SJSA1 (cell line): ENCODE data around the gene ARRDC4. TPM values are rescaled to one million over a fixed set of nuclear protein-coding genes. Genes with fewer than 3 reads are reported as not detected.
A peak's percentile ranks its signal among the peaks of the same experiment; 100 is the strongest.

Experiments used
- DNase-seq, 2 experiments: peaks; one replicate each; pipeline ENCODE4 v3.0.0-alpha.2; 2015 to 2020; ENCODE audit warnings: low spot score in 2 of 2, low read depth in 1 of 2
- H3K27ac ChIP-seq: fragments of 250-450 bp; sonication (Bioruptor Pico); 2 replicates; pipeline ENCODE4 v1.5.1; 2020; ENCODE audit warnings: mild to moderate bottlenecking, moderate library complexity
- H3K27me3 ChIP-seq: fragments of 250-450 bp; sonication (Bioruptor Pico); replicated peaks from 2 replicates; pipeline ENCODE4 v1.5.1; 2020; ENCODE audit warnings: mild to moderate bottlenecking, moderate library complexity
- H3K36me3 ChIP-seq: fragments of 250-450 bp; sonication (Bioruptor Pico); 2 replicates; pipeline ENCODE4 v1.5.1; 2020; ENCODE audit warnings: mild to moderate bottlenecking
- H3K4me1 ChIP-seq: fragments of 250-450 bp; sonication (Bioruptor Pico); replicated peaks from 2 replicates; pipeline ENCODE4 v1.6.1; 2021; ENCODE audit warnings: mild to moderate bottlenecking
- H3K4me3 ChIP-seq: fragments of 250-450 bp; sonication (Bioruptor Pico); 2 replicates; pipeline ENCODE4 v1.5.1; 2020; ENCODE audit warnings: mild to moderate bottlenecking
- H3K9me3 ChIP-seq: fragments of 250-450 bp; sonication (Bioruptor Pico); replicated peaks from 2 replicates; pipeline ENCODE4 v1.5.1; 2020; ENCODE audit warnings: mild to moderate bottlenecking
- total RNA-seq: library from RNA; depleted of rRNA; stranded (reverse); fragments of >200 nt; shearing (Covaris generic); gene quantifications from 2 replicates; pipeline ENCODE4 v1.2.3, GENCODE V29; 2014

The ARRDC4 gene
- total RNA-seq, 1 experiment from 2014 or later, result 4.2 TPM

DNA sequence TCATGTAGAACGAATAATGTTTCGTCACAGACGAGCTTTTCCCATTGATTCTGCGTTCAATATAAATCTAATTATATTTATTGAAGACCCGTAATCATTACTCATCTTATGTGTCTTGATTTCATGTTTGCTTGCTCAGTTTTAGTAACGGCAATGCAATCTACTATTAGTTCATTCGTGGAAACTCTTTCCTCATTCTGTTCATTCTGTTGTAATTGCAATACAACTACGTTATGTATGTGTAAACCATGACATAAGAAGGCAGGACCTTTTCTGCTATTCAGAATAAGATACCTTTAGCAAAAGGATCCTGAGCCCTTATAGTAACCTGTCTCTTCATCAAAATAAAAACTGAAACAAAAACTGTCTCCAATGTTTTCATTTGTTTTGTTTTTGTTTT is 6.8 kb upstream of the ARRDC4 start:
- Histone ChIP-seq H3K27me3 (no peaks in the 10 kb centered on the region), H3K4me1 (no peaks in the 10 kb centered on the region), H3K27ac (no peak overlapping the region), H3K4me3 (no peak overlapping the region), H3K36me3 (no peaks in the 10 kb centered on the region), H3K9me3 (no peaks in the 10 kb centered on the region)
- DNase-seq, result no peak

DNA sequence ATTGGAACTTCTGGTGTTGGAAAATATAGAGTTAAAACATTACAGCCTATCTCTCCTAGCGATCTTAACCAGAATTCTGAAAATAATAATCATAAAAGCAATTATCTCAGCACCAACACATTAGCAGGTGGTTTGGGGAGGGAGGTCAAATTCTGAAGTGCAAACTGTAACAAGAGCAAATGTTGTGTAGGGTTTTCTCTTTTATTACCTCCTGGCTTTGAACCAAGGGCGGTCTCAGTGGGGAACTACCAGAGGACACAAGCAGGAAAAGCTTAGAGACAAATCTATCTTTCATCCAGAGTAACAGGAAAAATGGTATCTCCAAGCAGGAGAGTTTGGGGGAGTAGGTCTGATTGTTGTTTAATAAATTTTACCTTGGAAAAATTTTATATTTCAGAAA is 5.5 kb upstream of the ARRDC4 start:
- DNase-seq, result no peak
- Histone ChIP-seq H3K4me1 (no peaks in the 10 kb centered on the region), H3K27ac (no peak overlapping the region), H3K27me3 (no peaks in the 10 kb centered on the region), H3K4me3 (no peak overlapping the region), H3K9me3 (no peaks in the 10 kb centered on the region), H3K36me3 (no peaks in the 10 kb centered on the region)

DNA sequence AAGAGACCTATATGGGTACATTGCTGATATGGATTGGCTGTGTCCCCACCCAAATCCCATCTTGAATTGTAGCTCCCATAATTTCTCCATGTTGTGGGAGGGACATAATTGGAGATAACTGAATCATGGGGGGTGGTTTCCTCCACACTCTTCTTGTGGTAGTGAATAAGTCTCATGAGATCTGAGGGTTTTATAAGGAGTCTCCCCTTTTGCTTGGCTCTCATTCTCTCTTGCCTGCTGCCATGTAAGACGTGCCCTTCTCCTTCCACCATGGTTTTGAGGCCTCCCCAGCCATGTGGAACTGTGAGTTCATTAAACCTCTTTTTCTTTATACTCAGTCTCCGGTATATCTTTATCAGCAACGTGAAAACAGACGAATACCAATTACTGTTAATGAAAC is 5.0 kb upstream of the ARRDC4 start:
- Histone ChIP-seq H3K27ac (no peak overlapping the region), H3K4me1 (no peaks in the 10 kb centered on the region), H3K4me3 (no peak overlapping the region), H3K36me3 (no peaks in the 10 kb centered on the region), H3K9me3 (no peaks in the 10 kb centered on the region), H3K27me3 (no peaks in the 10 kb centered on the region)
- DNase-seq, result no peak

DNA sequence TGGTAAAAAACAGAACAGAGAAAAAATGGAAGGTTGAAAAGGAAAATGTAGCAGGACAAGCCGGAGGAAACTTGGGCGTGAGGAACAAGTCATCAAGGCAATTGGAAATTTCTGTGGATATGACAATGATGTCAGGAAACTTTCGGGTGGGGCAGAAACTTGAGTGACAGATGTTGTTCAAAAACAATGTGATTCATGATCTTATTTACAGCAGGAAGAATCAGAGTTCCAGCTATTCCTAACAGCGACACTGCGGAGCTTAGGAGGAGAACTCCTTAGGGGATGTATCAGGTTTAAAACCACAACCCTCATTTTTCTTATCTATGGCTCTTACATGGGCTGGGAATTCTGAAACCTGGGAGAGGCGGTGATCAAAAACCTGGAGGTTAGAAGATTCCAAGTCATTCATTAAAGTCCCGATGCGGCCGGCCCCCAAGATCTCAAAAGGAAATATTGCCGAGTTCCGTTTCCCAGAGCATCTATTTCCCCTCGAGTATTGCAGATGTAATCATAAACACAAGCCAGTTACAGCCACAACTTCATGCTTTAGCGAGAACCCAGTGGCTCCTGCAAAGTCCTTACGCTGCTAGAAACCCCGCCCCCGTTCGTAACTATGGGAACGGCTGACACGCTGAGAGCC is 659 bp upstream of the ARRDC4 start:
- Histone ChIP-seq H3K9me3 (no peaks in the 10 kb centered on the region), H3K4me1 (peaks cover 9% of the 10 kb centered on the region; the same call in 1 of the 2 replicates), H3K36me3 (no peaks in the 10 kb centered on the region), H3K27me3 (no peaks in the 10 kb centered on the region), H3K27ac (no peak overlapping the region), H3K4me3 (peak overlapping the region; percentile 73)
- no peak for DNase-seq

DNA sequence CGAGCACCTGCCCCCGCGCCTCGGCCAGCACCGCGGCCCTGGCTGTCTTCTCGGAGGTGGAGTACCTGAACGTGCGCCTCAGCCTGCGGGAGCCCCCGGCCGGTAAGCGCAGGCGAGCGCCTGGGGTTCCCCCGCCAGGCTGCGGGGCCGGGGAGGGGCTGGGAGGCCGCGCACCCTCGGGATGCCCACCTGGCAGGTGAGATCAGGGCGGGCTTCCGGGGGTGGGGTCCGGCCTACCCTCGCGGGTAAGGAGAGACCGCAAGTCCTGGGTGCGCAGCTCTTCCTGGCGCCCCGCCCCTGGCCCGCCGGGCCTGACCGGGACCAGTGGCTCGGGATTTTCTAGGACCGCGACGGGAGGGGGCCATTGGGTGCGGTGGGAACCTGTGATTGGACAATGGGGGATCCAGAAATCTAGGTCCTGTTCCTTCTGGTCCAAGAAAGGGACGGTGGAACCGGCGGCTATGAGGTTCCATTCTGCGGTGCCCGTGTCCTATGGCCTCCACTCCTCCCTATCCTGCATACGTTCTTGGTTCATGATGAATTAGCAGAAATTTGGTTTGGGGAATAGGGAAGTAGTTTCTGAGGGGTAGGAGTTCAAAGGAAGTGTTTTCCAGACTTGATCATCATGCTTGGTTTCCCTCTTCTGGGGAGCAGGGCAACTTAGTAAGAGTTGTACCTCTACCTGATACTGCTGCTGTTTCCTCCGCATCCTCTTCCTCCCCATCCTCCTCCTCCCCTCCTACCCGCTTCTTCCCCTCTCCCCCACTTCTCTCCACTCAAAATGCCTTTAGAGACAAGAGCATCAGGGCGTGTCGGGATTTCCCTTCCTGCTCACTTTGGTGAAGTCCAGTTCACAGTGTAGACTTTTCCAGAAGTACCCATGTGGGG is 808 bp downstream of the ARRDC4 start:
- no peak for DNase-seq
- Histone ChIP-seq H3K36me3 (no peaks in the 10 kb centered on the region), H3K9me3 (no peaks in the 10 kb centered on the region), H3K27ac (no peak overlapping the region), H3K4me1 (peaks cover 9% of the 10 kb centered on the region; the same call in 1 of the 2 replicates), H3K4me3 (peak overlapping the region; percentile 73), H3K27me3 (no peaks in the 10 kb centered on the region)

DNA sequence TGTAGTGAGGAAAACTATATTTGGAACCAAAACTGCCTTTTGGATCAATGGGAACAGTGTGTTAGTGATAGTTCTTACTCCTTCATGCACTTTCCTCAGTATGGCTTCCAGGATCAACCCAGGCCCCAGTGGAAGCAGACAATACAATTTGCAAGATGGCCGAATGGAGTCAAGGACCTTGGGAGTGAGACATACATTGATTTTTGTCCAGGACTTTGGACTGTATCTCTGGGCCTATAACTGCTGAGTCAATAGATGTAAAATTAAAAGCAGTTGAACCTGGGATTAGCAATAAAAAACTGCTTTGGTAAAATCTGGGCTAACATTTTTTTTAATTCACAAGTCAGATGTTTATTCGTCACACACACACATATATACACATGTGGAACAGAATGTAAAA is 1.8 kb downstream of the ARRDC4 start:
- H3K36me3 ChIP-seq, result no peaks in the 10 kb centered on the region
- H3K4me3 ChIP-seq, result no peak overlapping the region
- no peak for DNase-seq
- H3K27ac ChIP-seq, result no peak overlapping the region
- H3K9me3 ChIP-seq, result no peaks in the 10 kb centered on the region
- H3K4me1 ChIP-seq, result peaks cover 9% of the 10 kb centered on the region; the same call in 1 of the 2 replicates
- H3K27me3 ChIP-seq, result no peaks in the 10 kb centered on the region

DNA sequence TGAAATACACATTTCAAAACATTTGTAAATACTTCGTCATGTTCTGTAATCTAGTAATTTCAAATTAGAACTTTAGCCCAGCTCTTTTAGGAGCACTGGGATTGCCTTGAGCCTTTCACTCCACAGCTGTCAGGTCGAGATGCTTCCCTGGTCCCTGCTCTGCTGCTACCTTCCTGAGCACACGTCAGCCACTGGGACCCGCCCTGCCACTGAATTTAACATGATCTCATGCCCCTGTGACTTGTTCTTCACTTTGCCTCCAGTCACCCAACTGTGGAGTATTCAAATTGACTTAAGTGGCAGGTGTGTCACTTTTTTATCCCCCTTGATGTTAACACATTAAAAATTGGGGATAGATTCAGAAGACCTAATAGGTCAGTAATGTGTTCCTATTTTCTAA is 3.3 kb downstream of the ARRDC4 start:
- Histone ChIP-seq H3K4me3 (no peak overlapping the region), H3K27me3 (no peaks in the 10 kb centered on the region), H3K9me3 (no peaks in the 10 kb centered on the region), H3K27ac (no peak overlapping the region), H3K4me1 (peaks cover 14% of the 10 kb centered on the region), H3K36me3 (no peaks in the 10 kb centered on the region)
- no peak for DNase-seq

DNA sequence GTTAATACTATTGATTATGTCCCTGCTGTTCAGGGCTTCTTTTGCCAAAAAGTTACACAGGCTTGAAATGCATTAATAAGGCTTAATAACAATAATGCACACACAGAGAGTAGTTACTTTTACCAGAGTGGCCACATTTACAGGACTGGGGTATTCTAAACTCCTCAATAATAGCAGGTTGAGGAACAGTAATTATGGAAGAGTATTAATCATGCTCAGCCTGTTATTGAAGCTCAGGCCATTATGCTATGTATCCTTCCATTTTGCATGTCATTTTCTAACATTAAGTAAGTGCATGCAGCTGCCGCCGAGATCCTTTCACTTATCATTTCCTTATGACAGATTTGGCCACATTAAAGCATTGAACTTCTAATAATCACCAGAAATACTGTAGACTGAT is 5.7 kb downstream of the ARRDC4 start:
- Histone ChIP-seq H3K4me1 (peaks cover 8% of the 10 kb centered on the region), H3K27ac (no peak overlapping the region), H3K4me3 (no peak overlapping the region), H3K27me3 (no peaks in the 10 kb centered on the region), H3K9me3 (no peaks in the 10 kb centered on the region), H3K36me3 (peaks cover 5% of the 10 kb centered on the region; the same call in 1 of the 2 replicates)
- DNase-seq, result no peak

DNA sequence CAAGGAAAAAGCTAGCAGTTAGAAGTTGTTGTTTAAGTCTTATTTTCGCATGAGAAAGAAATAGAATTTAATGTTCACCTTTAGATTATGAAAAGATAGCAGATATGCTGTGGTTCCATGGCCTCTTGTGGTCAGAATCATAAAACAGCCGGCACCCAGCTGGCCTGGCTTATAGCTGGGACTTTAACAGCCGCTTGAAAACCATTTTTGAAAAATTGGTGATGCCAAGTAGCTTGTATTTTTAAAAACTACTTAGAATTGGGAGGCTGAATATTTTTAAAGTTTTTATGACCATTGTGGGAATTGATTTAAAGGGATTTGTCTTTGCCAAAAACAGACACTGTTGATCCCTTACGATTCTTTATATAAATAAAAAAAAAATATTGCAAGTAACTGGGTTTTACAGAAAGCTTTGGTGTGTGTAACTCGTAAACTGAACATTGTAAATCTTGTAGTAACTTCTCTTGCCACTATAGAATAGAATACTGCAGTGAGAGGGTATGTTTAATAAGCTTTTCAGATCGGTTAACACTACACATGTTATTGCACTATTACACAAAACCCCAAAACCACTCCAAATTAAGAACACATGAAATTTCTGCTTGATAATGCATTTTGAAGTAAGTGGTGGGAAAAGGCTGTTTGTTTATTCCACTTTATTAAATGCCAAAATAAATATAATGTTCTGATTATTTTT is 6.6 kb downstream of the ARRDC4 start:
- Histone ChIP-seq H3K9me3 (no peaks in the 10 kb centered on the region), H3K27me3 (no peaks in the 10 kb centered on the region), H3K27ac (no peak overlapping the region), H3K4me3 (no peak overlapping the region), H3K4me1 (peaks cover 5% of the 10 kb centered on the region; the same call in 1 of the 2 replicates), H3K36me3 (peaks cover 12% of the 10 kb centered on the region; the same call in 1 of the 2 replicates)
- no peak for DNase-seq

DNA sequence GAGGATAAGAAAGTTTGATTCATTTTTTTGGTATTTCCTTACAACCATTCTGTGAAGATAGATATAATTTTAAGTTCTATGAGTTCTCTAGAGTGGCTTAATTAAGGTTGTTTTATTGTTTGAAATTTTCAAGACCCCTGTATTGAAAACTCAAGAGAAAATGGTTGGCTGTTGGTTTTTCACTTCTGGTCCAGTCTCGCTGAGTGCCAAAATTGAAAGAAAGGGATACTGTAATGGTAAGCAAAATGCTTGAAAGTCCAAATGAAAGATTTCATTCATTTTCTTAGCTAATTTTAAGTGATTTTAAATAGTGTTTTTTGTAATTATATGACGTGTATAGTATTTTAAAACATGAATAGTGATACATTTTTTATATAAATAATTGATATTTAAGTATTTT is 7.4 kb downstream of the ARRDC4 start:
- DNase-seq, result no peak
- H3K27me3 ChIP-seq, result no peaks in the 10 kb centered on the region
- H3K36me3 ChIP-seq, result peaks cover 12% of the 10 kb centered on the region; the same call in 1 of the 2 replicates
- no peak overlapping the region for H3K4me3 ChIP-seq
- peaks cover 5% of the 10 kb centered on the region; the same call in 1 of the 2 replicates for H3K4me1 ChIP-seq
- H3K9me3 ChIP-seq, result no peaks in the 10 kb centered on the region
- no peak overlapping the region for H3K27ac ChIP-seq

DNA sequence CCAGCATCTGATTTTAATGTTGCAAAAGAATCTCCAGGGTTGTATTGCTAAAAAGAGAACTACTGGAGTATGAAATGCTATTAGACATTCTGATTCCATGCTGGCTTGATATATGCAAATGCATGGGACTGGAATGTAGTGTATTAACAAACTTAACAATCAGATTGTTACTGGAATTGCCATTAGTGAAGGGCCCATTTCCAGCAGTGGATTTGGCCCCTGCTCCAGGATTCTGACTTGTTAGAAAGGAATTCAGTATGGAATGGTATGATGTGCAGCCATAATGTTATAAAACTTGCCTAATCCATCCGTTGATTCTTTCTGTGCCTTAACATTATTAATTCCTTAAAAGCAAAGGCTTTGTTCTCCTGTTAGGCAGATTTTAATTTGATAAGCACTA is 7.9 kb downstream of the ARRDC4 start:
- Histone ChIP-seq H3K9me3 (no peaks in the 10 kb centered on the region), H3K27me3 (no peaks in the 10 kb centered on the region), H3K4me3 (no peak overlapping the region), H3K27ac (no peak overlapping the region), H3K4me1 (peaks cover 5% of the 10 kb centered on the region; the same call in 1 of the 2 replicates), H3K36me3 (peaks cover 12% of the 10 kb centered on the region; the same call in 1 of the 2 replicates)
- peak in 1 of 2 experiments; percentile 5 for DNase-seq

DNA sequence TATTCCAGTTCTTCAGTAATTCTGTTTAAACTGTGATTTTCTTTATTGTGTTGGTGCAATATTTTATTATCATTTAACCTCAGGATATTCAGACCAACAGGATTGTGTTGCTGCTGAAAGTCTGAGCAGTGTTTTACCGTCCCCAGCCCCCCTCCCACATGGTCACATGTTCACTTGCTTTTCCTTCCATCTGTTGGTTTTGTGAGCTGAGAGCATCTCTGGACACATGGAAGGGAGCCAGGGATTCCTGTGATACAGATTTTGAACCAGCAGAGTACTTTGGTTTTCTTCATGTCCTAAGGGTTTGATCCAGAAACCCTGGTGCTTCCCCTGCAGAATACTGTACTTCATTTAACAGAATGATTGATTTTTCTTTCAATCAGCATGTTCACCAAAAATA is 11.9 kb downstream of the ARRDC4 start:
- DNase-seq, result no peak
- Histone ChIP-seq H3K27ac (no peak overlapping the region), H3K9me3 (no peaks in the 10 kb centered on the region)

DNA sequence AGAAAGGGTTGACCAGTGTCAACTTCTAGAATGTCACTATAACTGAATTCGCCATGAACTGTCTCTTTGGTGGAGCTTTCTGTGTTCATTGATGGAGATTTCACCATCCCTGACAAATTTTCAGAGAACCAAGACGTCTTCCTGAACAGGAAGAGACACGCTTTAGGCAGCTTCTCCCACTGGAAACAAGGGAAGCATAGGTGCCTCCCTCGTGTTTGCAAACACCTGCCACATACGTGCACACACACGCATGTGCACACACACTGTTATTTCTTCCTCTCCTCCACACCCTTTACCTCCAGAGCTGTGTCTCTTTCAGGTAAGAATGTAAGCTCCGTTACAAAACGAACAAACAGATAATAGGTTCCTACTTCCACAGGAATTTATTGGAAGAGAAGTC is 15.6 kb downstream of the ARRDC4 start:
- Histone ChIP-seq H3K9me3 (no peaks in the 10 kb centered on the region), H3K27me3 (no peaks in the 10 kb centered on the region), H3K27ac (no peak overlapping the region), H3K36me3 (peaks cover 8% of the 10 kb centered on the region; the same call in 1 of the 2 replicates), H3K4me3 (no peak overlapping the region), H3K4me1 (no peaks in the 10 kb centered on the region)
- DNase-seq, result no peak

More for the DNA sequence above, 11.9 kb downstream of the ARRDC4 start:
- H3K36me3 ChIP-seq, result peaks cover 12% of the 10 kb centered on the region; the same call in 1 of the 2 replicates
- peaks cover 5% of the 10 kb centered on the region; the same call in 1 of the 2 replicates for H3K4me1 ChIP-seq
- no peaks in the 10 kb centered on the region for H3K27me3 ChIP-seq
- no peak overlapping the region for H3K4me3 ChIP-seq
